IgD-negative memory B cell (primary cell): ENCODE results near the gene PAX1. TPM values are rescaled to one million over a fixed set of nuclear protein-coding genes. Genes with fewer than 3 reads are reported as not detected.

ENCODE experiments used
- H3K27ac Mint-ChIP-seq, 3 donors: one replicate each; pipeline ENCODE4 v1.8.0; 2020 to 2022; ENCODE audit warnings: mild to moderate bottlenecking in 3 of 3, mixed read lengths in 3 of 3, moderate library complexity in 1 of 3
- H3K27me3 Mint-ChIP-seq: one replicate; pipeline ENCODE4 v1.8.0; 2021; ENCODE audit warnings: mixed read lengths
- H3K36me3 Mint-ChIP-seq: one replicate; pipeline ENCODE4 v1.8.0; 2020; ENCODE audit warnings: mild to moderate bottlenecking, mixed read lengths
- H3K4me1 Mint-ChIP-seq, 3 donors: one replicate each; pipeline ENCODE4 v1.8.0; 2020 to 2022; ENCODE audit warnings: mixed read lengths in 3 of 3, mild to moderate bottlenecking in 1 of 3
- H3K4me3 Mint-ChIP-seq, 4 donors: one replicate each; pipeline ENCODE4 v1.8.0; 2020 to 2022; ENCODE audit warnings: mild to moderate bottlenecking in 4 of 4, mixed read lengths in 4 of 4, moderate library complexity in 3 of 4
- H3K9me3 Mint-ChIP-seq, 3 donors: one replicate each; pipeline ENCODE4 v1.8.0; 2020 to 2021; ENCODE audit warnings: mixed read lengths in 3 of 3, mild to moderate bottlenecking in 1 of 3
- polyA plus RNA-seq: library from polyadenylated mRNA; unstranded; fragments of 300-500 nt; fragmentation: Illumina TruSeq; gene quantifications from one replicate; pipeline ENCODE4 v1.2.3, GENCODE V29; 2021

PAX1 gene
- polyA plus RNA-seq, 1 donor from 2014 or later = not detected

- peaks cover 2% of the 10 kb centered on the region for H3K36me3 Mint-ChIP-seq
- no peaks in the 10 kb centered on the region for H3K4me1 Mint-ChIP-seq
- no peaks in the 10 kb centered on the region for H3K9me3 Mint-ChIP-seq
- no peak overlapping the region for H3K4me3 Mint-ChIP-seq
- H3K27ac Mint-ChIP-seq = no peak overlapping the region
- peaks cover 7% of the 10 kb centered on the region for H3K27me3 Mint-ChIP-seq
Measured at GRCh38 chr20:21693322-21693721, 12.1 kb upstream of the PAX1 start.

GRCh38 chr20:21698494-21699215 lies 6.8 kb upstream of the PAX1 start:
- no peak overlapping the region for H3K27ac Mint-ChIP-seq
- H3K4me1 Mint-ChIP-seq = no peaks in the 10 kb centered on the region
- peaks cover 2% of the 10 kb centered on the region for H3K36me3 Mint-ChIP-seq
- H3K4me3 Mint-ChIP-seq = no peak overlapping the region
- H3K9me3 Mint-ChIP-seq = peaks cover 0 to 3% (median 0%) of the 10 kb centered on the region in 3 donors
- H3K27me3 Mint-ChIP-seq = peaks cover 26% of the 10 kb centered on the region

- Mint-ChIP-seq H3K4me3 (no peak overlapping the region), H3K4me1 (no peaks in the 10 kb centered on the region), H3K27ac (no peak overlapping the region), H3K9me3 (peaks cover 0 to 5% (median 0%) of the 10 kb centered on the region in 3 donors), H3K27me3 (peaks cover 30% of the 10 kb centered on the region), H3K36me3 (peaks cover 2% of the 10 kb centered on the region)
Measured at GRCh38 chr20:21699216-21699508, 6.3 kb upstream of the PAX1 start.

- H3K4me3 Mint-ChIP-seq = no peak overlapping the region
- peaks cover 35% of the 10 kb centered on the region for H3K27me3 Mint-ChIP-seq
- H3K4me1 Mint-ChIP-seq = no peaks in the 10 kb centered on the region
- peaks cover 0 to 5% (median 0%) of the 10 kb centered on the region in 3 donors for H3K9me3 Mint-ChIP-seq
- no peak overlapping the region for H3K27ac Mint-ChIP-seq
- no peaks in the 10 kb centered on the region for H3K36me3 Mint-ChIP-seq
Measured at GRCh38 chr20:21701171-21701876, 4.1 kb upstream of the PAX1 start.

GRCh38 chr20:21702016-21702415 lies 3.4 kb upstream of the PAX1 start:
- Mint-ChIP-seq H3K4me1 (no peaks in the 10 kb centered on the region), H3K27me3 (peaks cover 40% of the 10 kb centered on the region), H3K27ac (no peak overlapping the region), H3K4me3 (no peak overlapping the region), H3K9me3 (peaks cover 0 to 5% (median 0%) of the 10 kb centered on the region in 3 donors), H3K36me3 (no peaks in the 10 kb centered on the region)

- Mint-ChIP-seq H3K27ac (no peak overlapping the region), H3K4me3 (no peak overlapping the region), H3K27me3 (peaks cover 45% of the 10 kb centered on the region)
Measured at GRCh38 chr20:21702553-21703470, 2.7 kb upstream of the PAX1 start.

GRCh38 chr20:21703717-21704407 lies 1.6 kb upstream of the PAX1 start:
- peaks cover 54% of the 10 kb centered on the region for H3K27me3 Mint-ChIP-seq
- H3K27ac Mint-ChIP-seq = no peak overlapping the region
- H3K9me3 Mint-ChIP-seq = peaks cover 0 to 8% (median 0%) of the 10 kb centered on the region in 3 donors
- H3K36me3 Mint-ChIP-seq = no peaks in the 10 kb centered on the region
- H3K4me3 Mint-ChIP-seq = no peak overlapping the region
- no peaks in the 10 kb centered on the region for H3K4me1 Mint-ChIP-seq

More at GRCh38 chr20:21702553-21703470, 2.7 kb upstream of the PAX1 start:
- no peaks in the 10 kb centered on the region for H3K4me1 Mint-ChIP-seq
- no peaks in the 10 kb centered on the region for H3K36me3 Mint-ChIP-seq
- H3K9me3 Mint-ChIP-seq = peaks cover 0 to 8% (median 0%) of the 10 kb centered on the region in 3 donors

- Mint-ChIP-seq H3K27ac (no peak overlapping the region), H3K27me3 (peaks cover 59% of the 10 kb centered on the region), H3K4me1 (no peaks in the 10 kb centered on the region)
Measured at GRCh38 chr20:21704408-21705385, 767 bp upstream of the PAX1 start.

GRCh38 chr20:21706261-21707195 lies 1.1 kb downstream of the PAX1 start:
- peaks cover 54% of the 10 kb centered on the region for H3K27me3 Mint-ChIP-seq
- no peaks in the 10 kb centered on the region for H3K36me3 Mint-ChIP-seq
- H3K4me3 Mint-ChIP-seq = no peak overlapping the region
- H3K27ac Mint-ChIP-seq = no peak overlapping the region
- H3K9me3 Mint-ChIP-seq = peaks cover 0 to 5% (median 0%) of the 10 kb centered on the region in 3 donors
- H3K4me1 Mint-ChIP-seq = no peaks in the 10 kb centered on the region

More at GRCh38 chr20:21704408-21705385, 767 bp upstream of the PAX1 start:
- peaks cover 0 to 8% (median 0%) of the 10 kb centered on the region in 3 donors for H3K9me3 Mint-ChIP-seq
- H3K4me3 Mint-ChIP-seq = peak overlapping the region in 1 of 4 donors; percentile 38
- H3K36me3 Mint-ChIP-seq = no peaks in the 10 kb centered on the region

- H3K4me3 Mint-ChIP-seq = peak overlapping the region in 1 of 4 donors; percentile 68
- H3K27me3 Mint-ChIP-seq = peaks cover 53% of the 10 kb centered on the region
Measured at GRCh38 chr20:21707267-21707666, 1.8 kb downstream of the PAX1 start.

GRCh38 chr20:21707999-21708737 lies 2.7 kb downstream of the PAX1 start:
- no peak overlapping the region for H3K27ac Mint-ChIP-seq

More at GRCh38 chr20:21707267-21707666, 1.8 kb downstream of the PAX1 start:
- Mint-ChIP-seq H3K9me3 (peaks cover 0 to 5% (median 0%) of the 10 kb centered on the region in 3 donors), H3K4me1 (no peaks in the 10 kb centered on the region), H3K36me3 (no peaks in the 10 kb centered on the region), H3K27ac (no peak overlapping the region)

More at GRCh38 chr20:21707999-21708737, 2.7 kb downstream of the PAX1 start:
- H3K4me1 Mint-ChIP-seq = no peaks in the 10 kb centered on the region
- H3K36me3 Mint-ChIP-seq = no peaks in the 10 kb centered on the region
- peaks cover 60% of the 10 kb centered on the region for H3K27me3 Mint-ChIP-seq
- H3K4me3 Mint-ChIP-seq = no peak overlapping the region
- H3K9me3 Mint-ChIP-seq = peaks cover 0 to 5% (median 0%) of the 10 kb centered on the region in 3 donors
